GM18499 (cell line): ENCODE measurements around the gene HACD2.
A peak's percentile ranks its signal among the peaks of the same experiment; 100 is the strongest.
"Not testable (repeated sequence)": the region's sequence is repeated elsewhere in the genome, so short reads cannot be mapped to it uniquely, and the experiment has no call there.

Source experiments
- ATAC-seq: cut with Tn5 transposase; IDR thresholded peaks from one replicate; pipeline ENCODE4 v1.9.1; 2021; ENCODE audit warnings: moderate number of reproducible peaks; ENCODE audit not compliant: insufficient read depth, unreplicated experiment

The HACD2 gene

GRCh38 chr3:123613543-123613942 is 28.7 kb upstream of the HACD2 start:
- no peak for ATAC-seq

DNA sequence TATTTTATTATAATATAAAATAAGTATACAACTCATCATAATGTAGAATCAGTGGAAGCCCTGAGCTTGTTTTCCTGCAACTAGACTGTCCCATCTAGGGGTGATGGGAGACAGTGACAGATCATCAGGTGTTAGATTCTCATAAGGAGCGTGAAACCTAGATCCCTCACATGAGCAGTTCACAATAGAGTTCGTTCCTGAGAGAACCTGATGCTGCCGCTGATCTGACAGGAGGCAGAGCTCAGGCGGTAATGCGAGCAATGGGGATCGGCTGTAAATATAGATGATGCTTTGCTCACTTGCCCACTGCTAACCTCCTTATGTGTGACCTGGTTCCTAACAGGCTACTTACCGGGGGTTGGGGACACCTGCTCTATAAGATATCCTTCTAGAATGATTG is 26.8 kb upstream of the HACD2 start:
- not testable (repeated sequence) for ATAC-seq

GRCh38 chr3:123611082-123611481 is 26.2 kb upstream of the HACD2 start:
- no peak for ATAC-seq

DNA sequence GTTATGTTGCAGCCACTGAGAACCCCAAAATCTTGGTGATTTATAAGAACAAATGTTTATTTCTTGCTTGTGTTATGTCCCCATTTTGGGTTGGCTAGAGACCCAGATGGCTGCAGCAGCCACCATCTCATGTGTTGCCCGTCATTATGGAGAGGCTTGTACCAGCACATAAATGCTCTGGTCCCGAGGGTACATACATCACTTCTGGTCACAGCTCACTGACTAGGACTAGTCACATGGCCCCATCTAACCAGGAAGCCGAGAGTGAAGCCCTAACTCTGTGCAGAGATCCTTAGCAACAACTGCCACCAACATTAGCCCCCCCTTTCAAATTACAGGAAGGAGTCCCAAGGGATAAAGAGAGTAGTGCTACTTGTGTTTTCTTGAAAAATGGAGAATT is 25.5 kb upstream of the HACD2 start:
- ATAC-seq: peak; percentile 50

GRCh38 chr3:123609063-123609462 is 24.2 kb upstream of the HACD2 start:
- no peak for ATAC-seq

GRCh38 chr3:123608263-123608937 is 23.5 kb upstream of the HACD2 start:
- ATAC-seq: no peak

- no peak for ATAC-seq
Measured at GRCh38 chr3:123606527-123606926, 21.7 kb upstream of the HACD2 start.

- ATAC-seq: peak; percentile 70
Measured at GRCh38 chr3:123605789-123606234, 21.0 kb upstream of the HACD2 start.

DNA sequence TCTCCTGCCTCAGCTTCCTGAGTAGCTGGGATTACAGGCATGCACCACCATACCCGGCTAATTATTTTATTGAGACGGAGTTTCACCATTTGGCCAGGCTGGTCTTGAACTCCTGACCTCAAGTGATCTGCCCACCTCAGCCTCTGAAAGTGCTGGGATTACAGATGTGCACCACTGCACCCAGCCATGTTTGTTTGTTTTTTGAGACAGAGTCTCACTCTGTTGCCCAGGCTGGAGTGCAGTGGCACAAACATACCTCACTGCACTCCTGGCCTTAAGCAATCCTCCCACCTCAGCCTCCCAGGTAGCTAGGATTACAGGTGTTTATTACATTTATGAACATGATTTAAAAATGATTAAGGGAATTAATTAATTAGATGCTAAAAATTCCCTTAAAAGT is 18.3 kb upstream of the HACD2 start:
- not testable (repeated sequence) for ATAC-seq

DNA sequence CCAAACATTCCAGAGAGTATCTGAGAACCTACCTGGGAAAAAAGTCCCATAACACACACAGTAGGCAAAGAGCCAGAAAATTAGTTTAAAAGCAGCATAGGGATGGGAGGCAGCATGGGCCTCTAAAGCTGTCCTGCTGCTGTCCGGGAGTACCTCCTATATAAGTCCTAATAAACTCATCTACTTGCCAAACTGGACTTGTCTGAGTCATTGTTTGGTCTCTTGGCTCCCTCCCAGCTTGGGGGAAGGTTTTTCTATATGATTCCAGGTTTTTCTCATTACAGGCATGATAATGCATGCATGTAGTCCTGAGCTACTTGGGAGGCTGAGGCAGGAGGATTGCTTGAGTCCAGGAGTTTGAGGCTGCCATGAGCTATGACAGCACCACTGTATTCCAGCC is 17.5 kb upstream of the HACD2 start:
- no peak for ATAC-seq

- ATAC-seq: not testable (repeated sequence)
Measured at GRCh38 chr3:123600863-123601262, 16.0 kb upstream of the HACD2 start.

GRCh38 chr3:123597561-123597960 is 12.7 kb upstream of the HACD2 start:
- ATAC-seq: no peak

DNA sequence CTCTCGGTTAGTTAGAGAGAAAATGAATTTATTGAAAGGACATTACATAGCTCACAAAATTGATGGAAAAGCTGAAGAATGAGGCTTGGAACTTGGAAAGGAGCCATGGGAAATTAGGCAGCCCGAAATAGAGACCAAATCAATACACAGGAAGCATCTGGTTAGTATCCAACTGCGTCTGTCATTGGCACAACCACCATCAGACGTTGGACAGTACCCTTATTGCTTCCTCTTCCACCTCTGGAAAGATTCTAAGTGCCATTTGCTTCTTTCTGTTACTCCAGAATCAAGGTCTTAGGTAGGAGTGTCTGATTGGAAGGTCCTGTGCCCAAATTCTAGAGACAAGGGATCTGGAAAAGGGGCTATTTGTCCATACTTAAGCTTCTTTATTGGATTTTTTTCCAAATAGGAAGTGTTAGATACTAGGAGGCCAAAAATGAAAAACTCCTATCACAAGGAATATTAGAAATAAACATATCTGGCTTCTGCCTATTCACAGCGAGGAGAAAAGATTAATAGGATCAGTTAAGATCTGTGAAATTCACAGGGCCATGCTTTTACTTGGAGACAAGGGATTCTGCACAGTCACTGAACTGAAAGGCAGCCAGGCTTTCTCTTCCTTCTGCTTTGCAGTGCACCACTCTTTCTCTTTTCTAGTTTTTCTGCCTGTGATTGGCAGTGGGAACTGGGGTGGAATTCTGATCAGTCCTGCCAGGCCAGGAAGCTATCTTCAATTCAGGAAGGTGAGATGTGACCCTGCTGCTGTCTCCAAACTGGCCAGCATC is 10.7 kb upstream of the HACD2 start:
- ATAC-seq: no peak

DNA sequence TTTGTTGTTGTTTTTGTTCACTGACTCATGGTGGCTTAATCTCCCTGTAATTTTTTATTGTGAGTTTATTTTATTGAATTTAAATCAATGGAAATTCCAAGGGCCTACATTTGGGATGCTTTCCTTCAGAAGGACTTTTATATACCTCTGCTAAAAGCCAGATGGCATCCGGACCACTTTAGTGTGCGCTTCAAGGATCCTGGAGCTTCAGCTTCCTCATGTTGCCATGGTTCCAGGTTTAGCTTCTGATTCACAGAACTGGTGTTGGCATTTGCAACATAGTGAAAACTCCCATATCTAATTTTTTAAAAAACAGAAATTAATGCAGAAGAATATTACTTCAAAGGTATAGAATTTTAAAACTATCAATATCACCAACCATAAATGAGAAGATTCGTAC is 8.5 kb upstream of the HACD2 start:
- ATAC-seq: no peak

GRCh38 chr3:123590685-123591450 is 6.0 kb upstream of the HACD2 start:
- no peak for ATAC-seq

DNA sequence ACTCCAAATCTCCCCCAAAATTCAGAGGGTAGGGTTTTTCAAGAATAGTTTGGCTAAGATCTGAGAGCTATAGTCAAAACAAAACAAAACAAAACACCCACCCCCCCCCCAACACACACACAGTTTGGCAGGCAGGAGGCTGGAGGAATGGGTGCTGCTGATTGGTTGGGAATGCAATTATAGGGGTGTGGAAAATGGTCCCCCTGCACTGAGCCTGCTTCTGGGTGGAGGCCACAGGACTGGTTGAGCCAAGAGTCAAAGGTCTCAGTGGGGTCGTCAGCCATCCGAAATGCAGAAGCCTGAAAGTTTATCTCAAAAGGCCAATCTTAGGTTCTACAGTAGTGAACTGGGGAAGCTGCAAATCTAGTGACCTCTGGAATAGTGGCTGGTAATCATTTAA is 2.5 kb upstream of the HACD2 start:
- ATAC-seq: no peak

GRCh38 chr3:123586968-123587367 is 2.1 kb upstream of the HACD2 start:
- ATAC-seq: no peak

- ATAC-seq: no peak
Measured at GRCh38 chr3:123586131-123586530, 1.3 kb upstream of the HACD2 start.

GRCh38 chr3:123584284-123584987 is 417 bp downstream of the HACD2 start:
- peak; percentile 8 for ATAC-seq

DNA sequence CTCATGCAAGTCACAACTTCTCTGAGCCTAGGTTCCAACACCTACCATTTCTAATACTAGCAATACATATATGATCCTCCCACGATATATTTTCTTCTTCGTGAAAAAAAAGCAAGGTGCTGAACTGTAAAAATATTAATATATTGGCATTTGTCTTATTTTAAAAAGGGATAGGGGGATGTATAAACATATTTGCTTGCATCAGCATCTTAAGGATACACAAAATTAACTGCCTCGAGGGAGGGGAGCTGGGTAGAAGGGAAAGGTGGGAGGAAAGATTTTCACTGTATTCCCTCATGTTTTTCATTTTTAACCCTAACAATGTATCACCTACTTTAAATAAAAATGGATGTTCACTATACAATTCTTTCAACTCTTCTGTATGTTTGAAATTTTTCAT is 1.3 kb downstream of the HACD2 start:
- no peak for ATAC-seq
